CD14-positive monocyte (primary cell): ENCODE measurements around the gene ANO9. TPM values are rescaled to one million over a fixed set of nuclear protein-coding genes. Genes with fewer than 3 reads are reported as not detected.

Experiments
- DNase-seq, 3 donors: peaks; one replicate each; pipeline ENCODE4 v3.0.0-alpha.2; 2011 to 2022
- H2AFZ ChIP-seq: 2 replicates; pipeline ENCODE4 v1.6.0; 2012; ENCODE audit warnings: mild to moderate bottlenecking, low read depth, low read length, inconsistent platforms; ENCODE audit not compliant: insufficient read depth, poor library complexity, severe bottlenecking
- H3K27ac ChIP-seq, 2 donors: 1 replicate in 1 of 2; 2 replicates in 1 of 2; pipeline ENCODE4 v1.5.1; 2012 to 2013; ENCODE audit warnings: low read length in 2 of 2, control low read depth in 1 of 2, inconsistent platforms in 1 of 2, low read depth in 1 of 2, mild to moderate bottlenecking in 1 of 2
- H3K27me3 ChIP-seq, 2 donors: one replicate each; pipeline versions ENCODE4 v1.6.0 to v1.6.1; 2011 to 2013; ENCODE audit warnings: low read length in 2 of 2; ENCODE audit not compliant: control insufficient read depth in 2 of 2, insufficient read depth in 2 of 2
- H3K36me3 ChIP-seq, 2 donors: replicated peaks in 1 of 2; 1 replicate in 1 of 2; 2 replicates in 1 of 2; pipeline versions ENCODE4 v1.5.1 to v1.6.1; 2012 to 2013; ENCODE audit warnings: low read length in 2 of 2, control low read depth in 1 of 2, inconsistent platforms in 1 of 2, mild to moderate bottlenecking in 1 of 2; ENCODE audit not compliant: insufficient read depth in 2 of 2, control insufficient read depth in 1 of 2
- H3K4me1 ChIP-seq, 2 donors: 1 replicate in 1 of 2; 2 replicates in 1 of 2; pipeline versions ENCODE4 v1.5.1 to v1.6.1; 2012 to 2013; ENCODE audit warnings: low read length in 2 of 2, control low read depth in 1 of 2, inconsistent platforms in 1 of 2, mild to moderate bottlenecking in 1 of 2, moderate library complexity in 1 of 2; ENCODE audit not compliant: insufficient read depth in 2 of 2, control insufficient read depth in 1 of 2
- H3K4me2 ChIP-seq: replicated peaks from 2 replicates; pipeline ENCODE3; 2012; ENCODE audit warnings: low read length, moderate library complexity, mild to moderate bottlenecking; ENCODE audit not compliant: poor library complexity, severe bottlenecking; ENCODE audit errors: extremely low read depth
- H3K4me3 ChIP-seq, 3 experiments: fragments of 200-600 bp in 1 of 3; sonication (generic) in 1 of 3; replicated peaks in 1 of 3; 1 replicate in 2 of 3; 2 replicates in 1 of 3; pipeline ENCODE4 v1.5.1; 2011 to 2013; ENCODE audit warnings: low read length in 3 of 3, mild to moderate bottlenecking in 3 of 3, control low read depth in 2 of 3, low read depth in 2 of 3, inconsistent platforms in 1 of 3, moderate library complexity in 1 of 3
- H3K79me2 ChIP-seq: 2 replicates; pipeline ENCODE4 v1.6.0; 2012; ENCODE audit warnings: mild to moderate bottlenecking, control low read depth, inconsistent platforms, low read length, moderate library complexity; ENCODE audit not compliant: insufficient read depth
- H3K9ac ChIP-seq: 2 replicates; pipeline ENCODE4 v1.6.0; 2017; ENCODE audit warnings: low read length, mild to moderate bottlenecking; ENCODE audit not compliant: insufficient read depth, poor library complexity, severe bottlenecking
- H3K9me3 ChIP-seq, 2 donors: replicated peaks in 1 of 2; 1 replicate in 1 of 2; 2 replicates in 1 of 2; pipeline versions ENCODE4 v1.5.1 to v1.6.1; 2012 to 2013; ENCODE audit warnings: low read length in 2 of 2, control low read depth in 1 of 2; ENCODE audit not compliant: control insufficient read depth in 1 of 2, insufficient read depth in 1 of 2
- H4K20me1 ChIP-seq: 2 replicates; pipeline ENCODE4 v1.6.0; 2012; ENCODE audit warnings: mild to moderate bottlenecking, low read length, control low read depth, moderate library complexity; ENCODE audit not compliant: insufficient read depth
- H3K27ac Mint-ChIP-seq, 7 donors: one replicate each; pipeline ENCODE4 v1.8.0; 2020; ENCODE audit warnings: mild to moderate bottlenecking in 7 of 7, mixed read lengths in 7 of 7, moderate library complexity in 6 of 7, inconsistent platforms in 2 of 7
- H3K27me3 Mint-ChIP-seq, 3 donors: one replicate each; pipeline ENCODE4 v1.8.0; 2021 to 2022; ENCODE audit warnings: low read depth in 3 of 3, mild to moderate bottlenecking in 3 of 3, mixed read lengths in 3 of 3, moderate library complexity in 3 of 3, inconsistent platforms in 1 of 3
- H3K36me3 Mint-ChIP-seq, 2 donors: one replicate each; pipeline ENCODE4 v1.8.0; 2020; ENCODE audit warnings: mixed read lengths in 2 of 2, inconsistent platforms in 1 of 2, mild to moderate bottlenecking in 1 of 2
- H3K4me1 Mint-ChIP-seq: one replicate; pipeline ENCODE4 v1.8.0; 2020; ENCODE audit warnings: mild to moderate bottlenecking, mixed read lengths
- H3K4me3 Mint-ChIP-seq, 2 donors: one replicate each; pipeline ENCODE4 v1.8.0; 2020; ENCODE audit warnings: mild to moderate bottlenecking in 2 of 2, mixed read lengths in 2 of 2, moderate library complexity in 1 of 2
- H3K9me3 Mint-ChIP-seq, 7 donors: one replicate each; pipeline ENCODE4 v1.8.0; 2020 to 2022; ENCODE audit warnings: mixed read lengths in 7 of 7, mild to moderate bottlenecking in 6 of 7, moderate library complexity in 6 of 7, inconsistent platforms in 2 of 7
- CTCF ChIP-seq: fragments of 200-600 bp; IDR thresholded peaks from one replicate; pipeline ENCODE4 v1.8.0; 2022; ENCODE audit warnings: antibody characterized with exemption, mild to moderate bottlenecking
- WGBS: methylation state at CpG from one replicate; pipeline ENCODE4 v1.1.5; 2013; ENCODE audit warnings: missing lambda C conversion rate; ENCODE audit not compliant: insufficient coverage; 5-methylcytosine and 5-hydroxymethylcytosine counted together
- intact Hi-C, 2 donors: fragments of 100-400 bp; cut with micrococcal nuclease; formaldehyde crosslinking; loops; one replicate each; pipeline versions ENCODE4 v1.15.0 to v1.15.1; 2023
- polyA plus RNA-seq, 3 donors: library from polyadenylated mRNA; depleted of rRNA in 1 of 3; unstranded in 2 of 3; stranded (reverse) in 1 of 3; fragments of 300-500 nt in 2 of 3; fragments of >200 nt in 1 of 3; fragmentation: Illumina TruSeq in 2 of 3; gene quantifications; 1 replicate in 2 of 3; 2 replicates in 1 of 3; pipeline ENCODE4 v1.2.3, GENCODE V29; 2012 to 2021

Gene ANO9
- polyA plus RNA-seq, 3 donors: 0.18 to 0.24 TPM; not detected in 1

- H3K4me3 Mint-ChIP-seq: peak overlapping the region in 1 of 2 donors; percentile 26
- H3K27ac Mint-ChIP-seq: peak overlapping the region in 2 of 7 donors; percentile 61 to 71
- H3K9me3 Mint-ChIP-seq: peaks cover 0 to 3% (median 0%) of the 10 kb centered on the region in 7 donors
- DNase-seq: no peak
- Histone ChIP-seq H3K4me3 (no peak overlapping the region), H3K79me2 (peaks cover 6% of the 10 kb centered on the region), H3K4me2 (no peak overlapping the region), H3K9ac (no peak overlapping the region), H3K27me3 (peaks cover 0 to 18% of the 10 kb centered on the region in 2 donors), H3K9me3 (no peaks in the 10 kb centered on the region), H4K20me1 (peaks cover under 1% of the 10 kb centered on the region), H3K27ac (no peak overlapping the region), H3K4me1 (peaks cover 23 to 26% of the 10 kb centered on the region in 2 donors), H3K36me3 (no peaks in the 10 kb centered on the region), H2AFZ (no peak overlapping the region)
- no peaks in the 10 kb centered on the region for H3K36me3 Mint-ChIP-seq
- WGBS: 87% methylated on average over 18 of the region's 20 CpGs
- H3K4me1 Mint-ChIP-seq: peaks cover 12% of the 10 kb centered on the region
- intact Hi-C loops: loop anchor here in 1 of 2 donors (5.0 kb wide), 1 partner anchor 34 kb away; the partner anchor contains the start of gene SIGIRR
- peaks cover 11 to 35% (median 13%) of the 10 kb centered on the region in 3 donors for H3K27me3 Mint-ChIP-seq
- TF ChIP-seq CTCF: no peak
Observed at GRCh38 chr11:445765-446588, 4.2 kb upstream of the ANO9 start.

- no peaks in the 10 kb centered on the region for H3K36me3 Mint-ChIP-seq
- Histone ChIP-seq H3K4me3 (no peak overlapping the region), H3K79me2 (peaks cover 6% of the 10 kb centered on the region), H3K9ac (no peak overlapping the region), H3K4me2 (no peak overlapping the region), H3K36me3 (no peaks in the 10 kb centered on the region), H2AFZ (no peak overlapping the region), H3K4me1 (peaks cover 14 to 16% of the 10 kb centered on the region in 2 donors), H4K20me1 (no peaks in the 10 kb centered on the region), H3K9me3 (no peaks in the 10 kb centered on the region), H3K27ac (no peak overlapping the region), H3K27me3 (peaks cover 0 to 18% of the 10 kb centered on the region in 2 donors)
- peaks cover 10 to 37% (median 11%) of the 10 kb centered on the region in 3 donors for H3K27me3 Mint-ChIP-seq
- 70% methylated on average over 1 of the region's 12 CpGs for WGBS
- peaks cover 8% of the 10 kb centered on the region for H3K4me1 Mint-ChIP-seq
- no peak overlapping the region for H3K27ac Mint-ChIP-seq
- no peak for TF ChIP-seq CTCF
- H3K9me3 Mint-ChIP-seq: peaks cover 0 to 3% (median 0%) of the 10 kb centered on the region in 7 donors
- intact Hi-C loops: loop anchor here in 1 of 2 donors (5.0 kb wide), 1 partner anchor 32 kb away; the partner anchor contains the start of gene SIGIRR
- H3K4me3 Mint-ChIP-seq: peak overlapping the region in 1 of 2 donors; percentile 35
- DNase-seq: no peak
Observed at GRCh38 chr11:444396-445144, 2.8 kb upstream of the ANO9 start.
